ENCODE results near the gene GOLGA6L7. TPM values are rescaled to one million over a fixed set of nuclear protein-coding genes. Genes with fewer than 3 reads are reported as not detected.

Gene GOLGA6L7
- total RNA-seq, 4 donors from 2014 or later, result not detected

GRCh38 chr15:28881170-28881569 lies 32.7 kb upstream of the GOLGA6L7 start:
- WGBS, 2 donors, result 64 to 76% methylated on average over 2 to 3 of the region's 3 CpGs
- Histone ChIP-seq H3K36me3 (no peaks in the 10 kb centered on the region), H3K4me3 (no peak overlapping the region), H3K27me3 (peaks cover 0 to 19% (median 0%) of the 10 kb centered on the region in 4 donors), H3K27ac (no peak overlapping the region), H3K4me1 (peaks cover 0 to 13% (median 8%) of the 10 kb centered on the region in 3 donors), H3K9me3 (no peaks in the 10 kb centered on the region)
- intact Hi-C loops (cut with DNase I), result no loop called here
- TF ChIP-seq CTCF (IDR thresholded peaks at IDR 0.05) (no peak), POLR2A (IDR thresholded peaks at IDR 0.05) (no peak)
- no peak for DNase-seq

- intact Hi-C loops (cut with DNase I), result no loop called here
- H3K36me3 ChIP-seq, result no peaks in the 10 kb centered on the region
- no peak for TF ChIP-seq POLR2A (IDR thresholded peaks at IDR 0.05)
- TF ChIP-seq CTCF (IDR thresholded peaks at IDR 0.05), result no peak
- 52 to 73% methylated on average over 4 to 5 of the region's 5 CpGs for WGBS, 2 donors
- peaks cover 0 to 14% (median 0%) of the 10 kb centered on the region in 4 donors for H3K27me3 ChIP-seq
- H3K4me1 ChIP-seq, result peaks cover 0 to 8% (median 3%) of the 10 kb centered on the region in 3 donors
- H3K27ac ChIP-seq, result no peak overlapping the region
- no peak for DNase-seq
- no peak overlapping the region for H3K4me3 ChIP-seq
- no peaks in the 10 kb centered on the region for H3K9me3 ChIP-seq
These were observed 32.2 kb upstream of the GOLGA6L7 start for GRCh38 chr15:28880680-28881079.

- TF ChIP-seq POLR2A (IDR thresholded peaks at IDR 0.05), result no peak
- intact Hi-C loops (cut with DNase I), result no loop called here
- Histone ChIP-seq H3K27me3 (peaks cover 0 to 2% (median 0%) of the 10 kb centered on the region in 4 donors), H3K4me3 (no peak overlapping the region), H3K27ac (no peak overlapping the region), H3K9me3 (no peaks in the 10 kb centered on the region), H3K4me1 (no peaks in the 10 kb centered on the region), H3K36me3 (no peaks in the 10 kb centered on the region)
- 62% methylated on average over 4 of the region's 9 CpGs; no CpG with 5 or more reads in 1 of the 2 donors for WGBS, 2 donors
- DNase-seq, result no peak
These were observed 31.1 kb upstream of the GOLGA6L7 start for GRCh38 chr15:28879551-28879950.

DNA sequence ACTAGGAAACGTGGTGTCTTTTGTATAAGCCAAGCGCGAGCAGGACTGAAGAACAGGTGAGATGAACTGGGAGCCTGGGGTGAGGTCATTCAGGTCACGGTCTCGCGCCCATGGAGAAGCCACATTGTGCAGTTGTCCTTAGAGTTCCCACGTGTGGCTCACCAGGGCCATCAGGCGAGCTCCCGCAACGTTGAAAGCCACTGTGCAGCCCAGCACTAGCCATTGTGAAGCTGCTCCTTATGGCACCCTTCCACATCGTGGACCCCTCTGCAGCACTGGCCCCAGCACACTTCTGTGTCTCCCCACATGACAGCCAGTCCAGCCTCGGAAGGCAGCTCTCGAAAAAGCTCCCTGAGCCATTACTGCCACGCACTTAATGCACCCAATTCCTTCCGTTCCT lies 29.8 kb upstream of the GOLGA6L7 start:
- no peaks in the 10 kb centered on the region for H3K4me1 ChIP-seq
- no peak overlapping the region for H3K27ac ChIP-seq
- no peaks in the 10 kb centered on the region for H3K36me3 ChIP-seq
- TF ChIP-seq POLR2A (IDR thresholded peaks at IDR 0.05) (no peak), CTCF (IDR thresholded peaks at IDR 0.05) (no peak)
- H3K27me3 ChIP-seq, result no peaks in the 10 kb centered on the region
- 89 to 91% methylated on average over 4 to 15 of the region's 15 CpGs for WGBS, 2 donors
- no peaks in the 10 kb centered on the region for H3K9me3 ChIP-seq
- no peak for DNase-seq
- H3K4me3 ChIP-seq, result no peak overlapping the region
- intact Hi-C loops (cut with DNase I), result no loop called here

DNA sequence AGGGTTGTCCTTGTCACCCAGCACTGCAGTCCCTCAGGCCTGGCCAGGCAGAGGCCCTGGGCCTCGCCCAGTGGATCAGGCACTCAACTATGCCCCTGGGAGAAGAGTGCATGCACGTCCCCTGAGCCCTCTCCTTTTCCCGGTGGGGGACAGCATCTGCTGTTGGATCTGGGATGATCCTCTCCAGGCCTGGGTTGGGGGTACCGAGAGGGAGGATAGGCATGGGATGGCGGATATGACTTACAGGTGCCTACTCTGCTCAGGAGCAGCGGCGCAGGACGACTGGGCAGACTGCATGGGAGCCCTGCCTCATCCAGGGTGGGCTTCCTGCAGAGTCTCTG lies 28.4 kb upstream of the GOLGA6L7 start:
- TF ChIP-seq CTCF (IDR thresholded peaks at IDR 0.05) (no peak), POLR2A (IDR thresholded peaks at IDR 0.05) (no peak)
- no peak overlapping the region for H3K27ac ChIP-seq
- DNase-seq, result no peak
- no peaks in the 10 kb centered on the region for H3K36me3 ChIP-seq
- WGBS, 2 donors, result 81% methylated on average over 5 of the region's 8 CpGs; no CpG with 5 or more reads in 1 of the 2 donors
- H3K4me3 ChIP-seq, result no peak overlapping the region
- no peaks in the 10 kb centered on the region for H3K9me3 ChIP-seq
- H3K4me1 ChIP-seq, result no peaks in the 10 kb centered on the region
- intact Hi-C loops (cut with DNase I), result no loop called here
- no peaks in the 10 kb centered on the region for H3K27me3 ChIP-seq
